Hindlimb muscle (tissue), 1 donor: Measurements from ENCODE around the gene NTRK2. TPM values are rescaled to one million over a fixed set of nuclear protein-coding genes. Genes with fewer than 3 reads are reported as not detected.
A peak's percentile ranks its signal among the peaks of the same experiment; 100 is the strongest.

ENCODE experiments used
- DNase-seq: peaks from one replicate; pipeline ENCODE4 v3.0.0-alpha.2; 2013
- polyA plus RNA-seq: library from polyadenylated mRNA; unstranded; fragments of 120-200 nt; gene quantifications from one replicate; pipeline ENCODE4 v1.2.1, GENCODE V29; 2013; ENCODE audit not compliant: insufficient read length

NTRK2 gene
- 14.5 TPM for polyA plus RNA-seq

DNA sequence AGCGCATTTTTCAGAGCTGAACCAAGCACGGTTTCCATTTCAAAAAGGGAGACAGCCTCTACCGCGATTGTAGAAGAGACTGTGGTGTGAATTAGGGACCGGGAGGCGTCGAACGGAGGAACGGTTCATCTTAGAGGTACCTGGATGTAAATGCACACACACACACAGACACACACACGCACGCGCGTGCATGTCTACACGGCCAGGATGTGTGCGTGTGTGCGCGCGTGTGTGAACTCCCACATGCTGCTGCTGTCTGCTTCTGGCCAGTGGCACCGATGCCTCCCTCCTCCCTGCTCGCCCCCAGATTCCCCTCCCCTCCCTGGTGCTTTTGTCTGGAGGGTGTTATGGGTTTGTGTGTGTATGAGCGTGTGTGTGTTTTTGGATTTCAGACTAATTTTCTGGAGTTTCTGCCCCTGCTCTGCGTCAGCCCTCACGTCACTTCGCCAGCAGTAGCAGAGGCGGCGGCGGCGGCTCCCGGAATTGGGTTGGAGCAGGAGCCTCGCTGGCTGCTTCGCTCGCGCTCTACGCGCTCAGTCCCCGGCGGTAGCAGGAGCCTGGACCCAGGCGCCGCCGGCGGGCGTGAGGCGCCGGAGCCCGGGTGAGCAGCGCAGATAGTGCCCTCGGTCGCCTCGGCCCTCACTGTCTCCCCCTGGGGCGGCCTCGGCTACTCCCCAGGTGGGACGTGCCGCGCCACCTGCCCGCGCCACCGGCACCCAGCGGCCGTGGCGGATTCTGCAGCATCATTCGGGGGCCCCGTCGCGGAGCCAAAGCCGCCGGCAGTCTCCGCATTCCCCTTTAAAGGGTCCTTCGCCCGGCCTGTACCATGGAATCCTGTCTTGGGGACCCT is at the start of gene NTRK2:
TSS of gene NTRK2 (plus strand) at position 442 of the 850 bp plus-strand sequence. CDS start 1,020 bp downstream, outside the sequence.
- peak; percentile 71 for DNase-seq

DNA sequence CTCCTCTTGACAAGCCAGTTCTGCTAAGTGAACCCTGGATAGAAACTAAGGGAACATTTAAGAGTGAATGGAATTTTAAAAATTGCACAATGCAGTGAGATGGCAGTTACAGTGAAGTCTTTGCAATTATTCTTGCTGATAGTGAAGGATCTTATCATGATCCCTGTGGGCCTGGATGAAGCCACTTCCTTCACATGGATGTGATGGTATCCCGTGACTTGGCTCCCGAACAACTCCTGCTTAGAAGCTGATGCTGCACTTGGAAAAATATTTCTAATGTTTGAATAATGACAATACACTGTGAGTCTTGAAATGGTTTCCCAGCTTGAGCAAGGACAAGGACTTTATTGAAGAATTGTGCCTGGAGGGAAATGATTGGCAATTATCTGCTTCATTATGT is 49.2 kb upstream of the NTRK2 start:
- no peak for DNase-seq

DNA sequence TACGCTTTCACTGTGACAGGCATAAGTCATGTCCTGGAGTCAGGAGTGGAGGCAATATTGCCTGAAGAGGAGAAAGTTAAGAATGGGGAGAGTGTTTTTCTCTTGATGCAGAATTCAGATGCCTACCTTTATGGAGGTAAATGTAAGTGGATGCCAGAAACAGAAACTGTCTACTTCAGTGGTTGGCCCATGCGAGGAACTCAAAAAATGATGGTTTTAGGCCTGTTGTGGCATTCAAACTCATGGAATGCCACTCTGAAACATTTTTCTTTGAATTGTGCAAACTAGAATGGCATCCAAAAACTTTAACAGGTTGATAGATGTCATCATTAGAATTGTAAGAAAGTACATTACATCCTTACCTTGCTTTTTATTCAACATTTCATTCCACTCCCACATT is 47.7 kb upstream of the NTRK2 start:
- no peak for DNase-seq

DNA sequence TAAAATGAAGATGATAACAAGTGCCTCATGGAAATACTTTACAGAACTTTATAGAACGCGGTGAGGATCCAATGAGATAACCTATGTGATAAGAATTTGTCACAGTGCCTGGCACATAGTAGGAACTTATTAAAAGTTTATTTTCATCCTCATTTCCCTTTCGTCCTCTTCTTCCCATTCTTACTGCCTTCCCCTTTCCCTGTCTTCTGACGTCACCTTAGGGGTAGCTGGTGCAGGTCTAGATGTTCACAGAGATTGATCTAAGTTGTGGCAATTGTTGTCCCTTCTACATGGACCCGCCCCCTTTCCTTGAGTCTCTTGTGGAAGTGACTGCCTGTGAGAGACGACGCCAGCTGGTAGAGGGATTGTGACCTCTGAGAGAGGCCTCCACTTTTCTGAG is 46.5 kb upstream of the NTRK2 start:
- DNase-seq, result no peak

DNA sequence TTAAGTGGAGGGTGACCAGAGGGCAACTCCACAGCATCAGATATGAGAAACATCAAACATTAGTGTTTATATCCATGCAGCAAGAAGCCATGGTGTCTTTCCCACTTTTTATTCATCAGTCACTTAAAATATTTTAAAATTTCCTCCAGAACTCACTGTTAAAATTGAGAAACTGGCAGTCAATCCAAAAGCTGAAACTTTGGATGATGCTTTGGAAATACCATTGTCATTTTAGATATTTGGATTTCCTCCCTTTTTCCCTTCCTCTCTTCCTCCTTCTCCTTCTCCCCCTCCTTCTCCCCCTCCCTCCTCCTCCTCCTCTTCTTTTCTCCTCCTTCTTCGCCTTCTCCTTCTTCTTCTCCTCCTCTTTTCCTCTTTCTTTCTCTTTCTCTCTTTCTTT is 33.1 kb upstream of the NTRK2 start:
- peak; percentile 54 for DNase-seq

DNA sequence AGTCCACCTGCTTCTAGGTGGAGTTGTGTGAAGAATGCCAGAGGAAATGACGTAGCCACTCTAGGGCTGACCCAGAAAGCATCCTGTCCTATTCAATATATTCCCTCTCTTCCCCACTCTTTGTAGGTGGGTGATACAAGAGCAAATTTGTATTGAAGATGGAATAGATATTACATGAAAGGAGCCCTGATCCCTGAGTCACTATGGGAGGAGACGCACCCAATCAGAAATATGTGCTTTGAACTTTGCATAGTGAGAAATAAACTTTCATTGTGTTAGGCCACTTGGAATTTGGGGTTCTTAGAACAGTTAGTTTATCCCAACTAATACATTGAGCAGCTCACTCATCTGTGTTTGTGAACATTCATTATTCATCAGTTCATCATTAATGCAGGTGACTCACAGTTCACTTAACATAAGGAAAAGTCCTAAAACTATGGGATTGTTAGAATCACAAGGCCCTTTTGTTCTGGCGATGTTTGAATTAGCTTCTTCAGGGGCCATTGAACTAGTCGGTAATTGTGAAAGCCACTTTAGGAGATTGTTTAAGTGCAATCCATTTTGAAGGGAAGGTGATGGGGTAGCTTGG is 26.9 kb upstream of the NTRK2 start:
- no peak for DNase-seq

DNA sequence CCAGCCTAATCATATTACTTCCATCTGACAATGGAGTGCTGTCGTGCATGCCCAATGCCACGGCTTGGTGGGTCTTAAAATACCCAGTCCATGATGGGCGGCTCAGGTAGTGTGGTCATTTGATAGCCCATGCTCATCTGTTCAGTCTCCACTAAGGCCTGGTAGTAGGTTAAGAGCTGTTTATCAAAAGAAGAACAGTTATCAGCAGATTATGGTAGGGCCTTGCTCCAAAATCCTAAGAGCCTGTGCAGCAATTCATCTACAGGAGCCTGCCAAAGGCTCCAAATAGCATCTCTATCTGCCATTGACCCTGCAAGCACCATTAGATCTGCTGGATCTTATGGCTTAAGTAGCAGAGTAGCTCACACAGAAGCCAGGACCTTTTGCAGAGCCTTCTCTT is 21.8 kb upstream of the NTRK2 start:
- DNase-seq, result no peak

DNA sequence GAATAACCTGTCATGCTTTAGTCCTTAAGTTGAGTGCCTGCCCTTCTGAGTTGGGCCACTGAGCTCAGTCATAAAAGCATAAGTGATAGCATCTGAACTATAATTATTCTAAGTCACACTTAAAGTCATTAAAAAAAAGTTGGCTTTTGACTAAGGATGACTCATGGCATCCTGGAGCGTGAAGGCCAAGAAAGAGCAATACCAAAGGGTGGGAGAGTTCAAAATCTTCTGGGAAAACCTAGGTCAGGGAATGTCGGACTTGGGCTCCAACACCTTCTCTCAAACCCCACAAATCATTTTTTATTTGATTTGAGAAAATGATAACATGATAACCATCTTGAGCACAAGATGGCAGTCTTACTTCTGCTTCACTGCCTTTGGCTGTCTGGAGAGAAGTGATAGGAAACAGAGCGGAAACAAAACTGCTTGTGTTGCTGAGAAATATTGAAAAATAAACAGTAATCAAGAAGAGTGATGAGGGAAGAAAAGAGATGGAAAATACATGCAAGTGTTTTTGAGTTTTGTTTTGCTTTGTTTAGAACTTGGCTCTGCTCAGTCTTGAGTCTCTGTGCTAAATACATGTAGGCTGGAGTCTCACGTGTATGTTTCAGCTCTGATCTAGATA is 16.9 kb upstream of the NTRK2 start:
- peak; percentile 40 for DNase-seq

DNA sequence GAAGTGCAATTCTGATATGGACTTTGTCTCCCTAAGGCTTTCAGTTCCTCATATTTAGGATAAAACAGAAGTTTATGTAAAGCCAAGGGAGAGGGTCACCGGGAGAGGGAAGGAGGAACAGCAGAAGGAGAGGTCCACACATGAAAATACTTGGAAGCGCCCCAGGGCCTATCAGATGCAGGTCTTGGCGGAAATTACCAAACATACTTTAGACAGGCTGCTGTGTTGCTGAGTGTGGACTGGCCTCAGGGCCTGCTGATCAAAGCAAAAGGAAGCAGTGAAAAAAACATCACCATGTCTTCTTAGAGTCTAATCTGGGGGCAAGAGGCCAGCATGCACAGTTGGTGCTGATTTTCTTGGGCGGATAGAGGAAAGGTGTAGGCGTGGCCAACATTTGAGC is 14.1 kb upstream of the NTRK2 start:
- peak; percentile 11 for DNase-seq

DNA sequence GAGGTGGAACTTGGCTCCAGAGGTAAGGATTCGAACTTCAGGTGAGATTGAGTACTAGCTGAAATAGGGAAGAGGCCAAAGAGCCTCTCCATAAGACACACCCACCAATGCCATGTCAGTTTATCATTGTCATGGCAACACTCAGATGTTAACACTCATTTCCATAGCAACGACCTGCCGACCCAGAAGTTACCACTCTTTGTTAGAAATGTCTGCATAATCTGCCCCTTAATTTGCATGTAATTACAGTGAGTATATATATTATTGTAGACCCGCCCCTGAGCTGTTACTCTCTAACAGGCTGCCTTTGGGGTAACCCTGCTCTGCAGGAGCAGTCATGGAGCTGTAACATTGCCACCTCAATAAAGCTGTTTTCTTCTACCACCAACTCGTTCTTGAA is 10.2 kb upstream of the NTRK2 start:
- no peak for DNase-seq

DNA sequence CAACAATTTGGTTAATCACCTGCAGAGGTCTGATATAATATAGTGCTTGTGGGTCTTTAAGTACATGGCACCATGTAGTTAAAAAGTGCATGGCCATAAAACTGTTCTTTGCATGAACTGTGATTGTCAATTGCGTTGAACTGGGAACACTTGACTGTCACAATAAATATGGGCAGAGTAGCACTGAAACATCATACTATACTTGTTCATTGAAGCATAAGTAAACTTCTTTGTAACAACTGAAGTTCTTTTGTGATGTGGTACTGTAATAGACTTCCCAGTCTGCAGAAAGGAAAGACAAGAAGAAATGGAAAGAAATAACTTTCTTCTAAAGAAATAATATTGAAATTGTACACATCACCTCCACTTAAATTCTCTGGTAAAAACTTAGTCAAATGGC is 9.8 kb upstream of the NTRK2 start:
- DNase-seq, result no peak

DNA sequence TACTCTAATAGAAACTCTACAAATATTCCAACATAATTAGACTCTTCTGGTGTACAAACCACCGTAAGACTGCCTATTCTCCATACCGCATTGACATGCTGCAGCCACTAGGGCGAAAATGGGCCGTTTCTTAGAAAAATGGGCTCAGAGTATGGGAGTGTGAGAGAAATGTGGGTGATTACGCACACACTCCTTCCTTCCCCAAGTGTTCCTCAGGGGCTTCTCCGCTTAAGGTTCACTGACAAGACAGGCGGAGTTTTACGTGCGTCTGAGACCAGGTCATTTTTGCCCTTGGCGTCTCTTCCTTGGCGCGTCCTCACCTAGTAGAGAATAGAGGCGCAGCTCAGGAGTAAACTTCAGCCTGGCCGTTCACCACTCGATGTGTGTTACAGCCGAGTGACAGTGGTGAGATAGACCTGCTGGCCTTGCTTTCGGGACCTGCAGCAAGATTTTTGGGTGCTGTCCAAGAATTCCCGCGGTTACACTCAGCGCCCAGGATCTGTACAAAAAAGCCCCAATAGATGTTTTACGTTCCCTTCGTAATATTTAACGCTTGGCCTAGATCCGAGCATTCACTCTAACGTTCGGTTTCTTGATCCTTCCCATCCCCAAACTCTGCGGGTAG is 1.8 kb upstream of the NTRK2 start:
- DNase-seq, result peak; percentile 64

DNA sequence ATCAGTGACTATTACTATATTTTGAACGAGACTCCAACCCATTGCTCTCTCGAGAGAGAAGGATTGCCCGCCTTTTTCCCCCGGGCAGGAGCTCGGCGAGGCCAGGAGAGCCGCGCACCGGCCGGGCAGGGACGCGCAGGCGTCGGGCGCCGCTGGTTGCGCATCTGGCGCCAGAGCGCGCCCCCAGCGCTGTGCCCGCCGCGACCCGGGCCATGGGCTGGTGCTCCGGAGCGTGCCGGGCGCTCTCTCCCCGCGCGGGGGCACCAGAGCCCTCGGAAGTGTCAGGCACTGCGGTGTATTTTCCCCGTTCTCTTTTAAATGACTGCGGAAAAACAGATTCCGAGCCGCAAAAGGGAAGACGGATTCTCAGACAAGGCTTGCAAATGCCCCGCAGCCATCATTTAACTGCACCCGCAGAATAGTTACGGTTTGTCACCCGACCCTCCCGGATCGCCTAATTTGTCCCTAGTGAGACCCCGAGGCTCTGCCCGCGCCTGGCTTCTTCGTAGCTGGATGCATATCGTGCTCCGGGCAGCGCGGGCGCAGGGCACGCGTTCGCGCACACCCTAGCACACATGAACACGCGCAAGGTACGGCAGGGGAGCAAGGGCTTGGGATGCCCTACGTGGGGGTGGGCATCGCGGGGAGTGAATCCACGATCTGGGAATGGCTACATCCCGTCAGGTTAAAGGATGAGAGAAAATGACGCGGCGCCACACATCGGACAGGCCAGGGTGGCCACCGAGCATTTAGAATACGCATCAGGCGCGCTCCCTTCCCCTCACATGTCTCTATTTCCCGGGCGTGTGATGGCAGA is 1.1 kb upstream of the NTRK2 start:
- peak; percentile 88 for DNase-seq

DNA sequence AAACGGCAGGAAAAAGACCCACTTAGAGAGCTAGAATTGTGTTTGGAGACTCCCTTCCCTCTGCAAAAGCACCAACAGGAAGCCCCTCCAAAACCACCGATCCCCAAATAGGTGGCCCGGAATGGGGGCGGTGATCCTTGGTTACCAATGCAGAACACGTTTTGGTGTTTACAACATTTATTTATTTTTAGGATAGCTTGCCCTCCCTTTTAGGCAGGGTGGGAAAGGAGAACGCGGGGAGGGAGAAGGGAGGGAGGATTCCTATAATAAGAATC is 579 bp upstream of the NTRK2 start:
- DNase-seq, result no peak

DNA sequence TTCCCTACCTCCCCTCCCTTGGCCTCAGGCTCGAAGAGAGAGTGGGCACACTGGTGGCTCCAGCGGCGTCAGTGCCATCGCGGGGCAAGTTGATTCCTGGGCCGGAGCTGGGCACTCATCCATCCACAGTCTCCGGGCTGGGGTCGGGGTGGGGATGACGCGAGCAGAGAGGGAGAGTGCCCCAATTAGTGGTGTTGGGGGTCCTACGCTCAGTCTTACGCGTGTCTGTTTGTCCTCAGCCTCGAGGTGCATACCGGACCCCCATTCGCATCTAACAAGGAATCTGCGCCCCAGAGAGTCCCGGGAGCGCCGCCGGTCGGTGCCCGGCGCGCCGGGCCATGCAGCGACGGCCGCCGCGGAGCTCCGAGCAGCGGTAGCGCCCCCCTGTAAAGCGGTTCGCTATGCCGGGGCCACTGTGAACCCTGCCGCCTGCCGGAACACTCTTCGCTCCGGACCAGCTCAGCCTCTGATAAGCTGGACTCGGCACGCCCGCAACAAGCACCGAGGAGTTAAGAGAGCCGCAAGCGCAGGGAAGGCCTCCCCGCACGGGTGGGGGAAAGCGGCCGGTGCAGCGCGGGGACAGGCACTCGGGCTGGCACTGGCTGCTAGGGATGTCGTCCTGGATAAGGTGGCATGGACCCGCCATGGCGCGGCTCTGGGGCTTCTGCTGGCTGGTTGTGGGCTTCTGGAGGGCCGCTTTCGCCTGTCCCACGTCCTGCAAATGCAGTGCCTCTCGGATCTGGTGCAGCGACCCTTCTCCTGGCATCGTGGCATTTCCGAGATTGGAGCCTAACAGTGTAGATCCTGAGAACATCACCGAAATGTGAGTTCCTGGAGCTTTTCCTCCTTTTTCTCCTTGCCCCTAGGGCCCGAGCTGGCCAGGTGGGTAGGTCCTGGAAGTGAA is 861 bp downstream of the NTRK2 start:
- DNase-seq, result peak; percentile 39

DNA sequence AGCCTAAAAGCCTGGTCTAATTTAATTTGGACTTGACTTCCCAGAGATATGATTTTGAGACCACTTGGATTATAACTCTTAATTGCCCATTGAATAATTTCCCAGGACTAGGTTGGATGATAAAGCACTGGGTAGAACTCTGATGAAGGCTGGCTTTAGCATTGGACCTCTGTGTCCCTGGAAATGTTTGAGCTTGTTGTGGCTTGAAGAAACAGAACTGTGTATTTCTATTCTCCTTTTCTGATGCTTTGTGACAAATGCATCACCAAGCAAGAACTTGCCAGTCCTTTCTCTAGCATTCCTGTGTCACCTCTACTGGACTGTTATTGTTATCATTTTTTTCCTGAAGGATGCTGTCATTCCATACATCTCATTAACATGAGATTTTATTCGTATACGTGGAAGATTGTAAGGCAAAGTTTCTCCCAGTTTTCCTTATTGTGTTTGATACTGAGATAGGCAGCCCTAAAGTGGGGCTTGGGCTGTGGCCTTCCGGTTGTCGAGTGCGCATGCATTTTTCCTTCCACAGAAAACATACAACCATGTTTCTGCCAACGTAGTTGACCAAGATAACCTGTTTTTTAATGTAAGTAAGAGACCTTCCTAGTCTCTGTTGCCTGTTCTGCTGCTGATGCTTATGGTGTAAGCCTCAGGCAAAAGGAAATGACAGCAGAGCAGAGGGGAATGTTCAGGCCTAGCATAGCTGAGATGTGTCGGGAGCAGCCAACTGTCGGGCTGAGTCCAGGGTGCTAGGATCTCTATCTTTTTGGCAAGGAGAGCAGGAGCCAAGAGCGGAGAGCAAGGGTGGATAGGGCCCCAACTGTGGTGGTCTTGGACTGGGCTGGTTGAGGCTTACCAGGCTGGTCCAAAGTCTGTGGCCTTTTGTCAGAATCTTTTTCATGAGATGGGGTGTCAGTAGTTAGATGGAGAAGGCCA is 2.3 kb downstream of the NTRK2 start:
- DNase-seq, result no peak

DNA sequence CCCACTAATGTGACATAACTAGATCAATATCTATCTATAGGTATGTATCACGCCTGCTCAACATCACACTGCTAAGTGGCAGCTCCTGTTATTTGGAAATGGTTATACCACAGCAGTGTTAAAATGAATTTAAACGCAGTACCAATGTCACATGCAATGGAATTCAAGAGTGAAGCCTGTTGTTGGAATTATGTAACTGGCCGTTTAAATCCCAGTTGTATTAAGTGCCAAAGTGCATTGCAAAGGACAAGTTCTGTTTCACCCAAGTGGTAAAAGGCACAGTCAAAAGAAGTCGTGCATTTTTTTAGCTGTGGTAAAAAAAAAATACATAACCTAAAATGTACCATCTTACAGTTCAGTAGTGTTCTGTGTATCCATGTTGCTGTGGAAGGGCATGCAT is 4.3 kb downstream of the NTRK2 start:
- DNase-seq, result no peak

DNA sequence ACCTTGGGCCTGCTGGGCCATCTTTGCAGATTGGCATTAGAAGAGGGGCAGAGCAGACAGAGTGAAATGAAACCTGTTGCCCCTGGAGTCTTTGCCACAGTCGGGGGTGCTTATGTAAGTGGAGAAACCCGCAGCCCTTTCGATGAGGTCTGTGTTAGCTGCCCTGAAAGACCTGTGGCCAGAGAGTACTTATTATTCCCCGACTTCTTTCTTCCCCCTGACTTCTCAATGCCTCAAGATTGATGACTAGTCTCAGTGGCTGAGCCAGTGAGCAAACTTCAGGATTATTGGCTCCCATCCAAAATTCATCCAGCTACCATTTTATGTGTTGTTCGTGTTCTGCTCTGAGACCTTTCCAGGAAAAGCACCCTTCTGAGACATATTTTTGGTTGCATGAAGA is 7.6 kb downstream of the NTRK2 start:
- no peak for DNase-seq

DNA sequence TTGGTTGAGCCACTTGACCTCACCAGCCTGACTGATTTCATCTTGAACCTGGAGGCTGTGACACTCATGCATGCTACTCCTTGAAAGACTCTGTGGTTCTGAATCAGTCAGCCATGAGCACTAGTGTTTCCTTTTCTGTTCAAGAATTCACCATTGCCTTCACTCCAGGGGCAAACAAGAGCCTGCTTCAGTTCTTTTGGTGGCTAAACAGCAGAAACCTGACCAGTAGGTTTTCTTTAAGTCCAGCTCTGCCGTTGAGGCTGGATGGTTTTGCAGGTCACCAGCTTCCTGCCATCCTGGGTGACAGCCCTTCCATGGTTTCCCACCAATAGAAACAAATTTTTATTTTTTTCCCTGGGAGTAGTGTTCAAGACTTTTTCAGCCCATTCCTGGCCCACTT is 10.0 kb downstream of the NTRK2 start:
- DNase-seq, result no peak

DNA sequence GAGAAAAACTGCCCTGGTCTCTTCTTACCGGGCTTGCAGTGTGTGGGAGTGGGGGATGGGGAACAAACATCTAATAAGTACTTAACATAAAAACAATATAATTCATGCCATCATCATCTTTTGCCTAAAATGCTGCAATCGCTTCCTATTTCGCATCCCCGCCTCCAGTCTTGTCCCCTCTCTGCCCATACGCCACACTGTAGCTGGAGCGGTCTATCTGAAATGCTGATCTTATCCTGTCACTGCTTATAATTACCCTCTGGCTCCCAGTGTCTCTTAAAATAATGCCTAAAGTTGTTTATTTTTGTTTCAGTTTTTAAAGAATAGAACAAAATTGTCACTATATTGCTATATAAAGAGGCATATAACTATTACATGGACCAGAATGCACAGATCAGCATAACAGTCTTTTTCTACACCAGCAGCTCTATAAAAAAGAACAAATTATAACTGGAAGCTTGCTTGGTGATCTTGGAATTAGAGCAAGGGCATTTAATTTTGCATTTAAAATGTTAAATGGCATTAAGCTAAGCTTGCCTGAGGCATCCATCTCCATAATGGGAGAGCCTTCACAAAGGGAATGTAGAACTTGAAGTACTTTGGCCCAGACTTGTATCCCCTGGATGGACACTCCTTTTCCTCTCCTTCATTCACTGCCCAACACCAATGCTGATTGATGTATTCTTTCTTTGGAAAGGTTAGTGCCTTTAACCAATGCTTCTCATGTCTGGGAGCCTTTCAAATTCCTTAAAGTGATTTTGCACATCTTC is 12.2 kb downstream of the NTRK2 start:
- DNase-seq, result no peak
